Measurements from ENCODE around the gene FAM110C.

DNA sequence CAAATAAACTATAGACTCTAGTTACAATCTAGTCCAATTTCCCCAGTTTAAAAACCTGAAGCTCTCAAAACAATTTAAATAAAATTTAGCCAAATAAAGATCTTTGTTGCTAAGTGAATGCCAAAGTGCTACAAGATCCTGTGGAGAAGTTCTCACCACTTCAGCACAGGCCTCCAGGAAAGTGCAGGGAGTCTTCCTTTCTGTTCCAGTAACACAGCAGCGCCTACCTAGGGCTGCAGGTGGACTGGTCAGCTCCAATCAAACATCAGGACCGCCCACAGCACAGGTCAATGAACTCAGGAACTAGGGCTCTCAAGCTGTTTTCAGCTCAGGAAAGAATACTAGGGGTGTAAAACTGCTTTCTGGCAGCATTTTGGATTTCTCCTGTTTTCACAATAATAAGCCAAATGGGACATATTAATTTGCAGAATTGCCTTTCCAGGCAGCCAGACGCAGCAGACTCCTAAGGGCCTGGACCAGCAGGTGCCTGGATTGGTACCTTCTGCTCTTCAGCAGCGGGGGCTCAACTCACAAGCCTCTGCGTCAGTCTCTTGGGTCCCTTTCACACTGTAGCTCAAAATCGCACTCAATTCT is 1.5 kb downstream of the FAM110C start:
- TF ChIP-seq, protein P1, sequence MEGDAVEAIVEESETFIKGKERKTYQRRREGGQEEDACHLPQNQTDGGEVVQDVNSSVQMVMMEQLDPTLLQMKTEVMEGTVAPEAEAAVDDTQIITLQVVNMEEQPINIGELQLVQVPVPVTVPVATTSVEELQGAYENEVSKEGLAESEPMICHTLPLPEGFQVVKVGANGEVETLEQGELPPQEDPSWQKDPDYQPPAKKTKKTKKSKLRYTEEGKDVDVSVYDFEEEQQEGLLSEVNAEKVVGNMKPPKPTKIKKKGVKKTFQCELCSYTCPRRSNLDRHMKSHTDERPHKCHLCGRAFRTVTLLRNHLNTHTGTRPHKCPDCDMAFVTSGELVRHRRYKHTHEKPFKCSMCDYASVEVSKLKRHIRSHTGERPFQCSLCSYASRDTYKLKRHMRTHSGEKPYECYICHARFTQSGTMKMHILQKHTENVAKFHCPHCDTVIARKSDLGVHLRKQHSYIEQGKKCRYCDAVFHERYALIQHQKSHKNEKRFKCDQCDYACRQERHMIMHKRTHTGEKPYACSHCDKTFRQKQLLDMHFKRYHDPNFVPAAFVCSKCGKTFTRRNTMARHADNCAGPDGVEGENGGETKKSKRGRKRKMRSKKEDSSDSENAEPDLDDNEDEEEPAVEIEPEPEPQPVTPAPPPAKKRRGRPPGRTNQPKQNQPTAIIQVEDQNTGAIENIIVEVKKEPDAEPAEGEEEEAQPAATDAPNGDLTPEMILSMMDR (IDR thresholded peaks at IDR 0.05; ENCODE audit: low read length) = no peak
- no peak for TF ChIP-seq EZH2 (IDR thresholded peaks at IDR 0.05; ENCODE audit: borderline replicate concordance, low read length)

Measured in OCI-LY1 (cell line).